ENCODE data around the gene ACAA1.
"Not testable (repeated sequence)": the region's sequence is repeated elsewhere in the genome, so short reads cannot be mapped to it uniquely, and the experiment has no call there.

Gene ACAA1

GRCh38 chr3:38136777-38137614 lies at the start of gene ACAA1:
Gene ACAA1 (minus strand): TSS chr3:38137127. CDS start chr3:38137035, 92 bp downstream.
- DNase-seq: peak; percentile 97

- DNase-seq: no peak
Measured at GRCh38 chr3:38177181-38177580, 40.3 kb upstream of the ACAA1 start.

GRCh38 chr3:38173834-38174418 lies 37.0 kb upstream of the ACAA1 start:
- no peak for DNase-seq

- DNase-seq: no peak
Measured at GRCh38 chr3:38171622-38172021, 34.7 kb upstream of the ACAA1 start.

GRCh38 chr3:38170722-38171121 lies 33.8 kb upstream of the ACAA1 start:
- DNase-seq: no peak

- DNase-seq: no peak
Measured at GRCh38 chr3:38169027-38169317, 32.0 kb upstream of the ACAA1 start.

- no peak for DNase-seq
Measured at GRCh38 chr3:38168151-38169026, 31.5 kb upstream of the ACAA1 start.

- DNase-seq: no peak
Measured at GRCh38 chr3:38167591-38167990, 30.7 kb upstream of the ACAA1 start.

GRCh38 chr3:38165722-38166387 lies 28.9 kb upstream of the ACAA1 start:
- no peak for DNase-seq

GRCh38 chr3:38164952-38165721 lies 28.2 kb upstream of the ACAA1 start, which contains the start of gene OXSR1:
Gene OXSR1 (plus strand): TSS chr3:38165537. CDS start chr3:38165877, 340 bp downstream.
- DNase-seq: peak; percentile 98

- DNase-seq: no peak
Measured at GRCh38 chr3:38164643-38164951, 27.7 kb upstream of the ACAA1 start.

GRCh38 chr3:38163841-38164642 lies 27.1 kb upstream of the ACAA1 start:
- DNase-seq: peak; percentile 31

- no peak for DNase-seq
Measured at GRCh38 chr3:38163117-38163840, 26.4 kb upstream of the ACAA1 start.

DNA sequence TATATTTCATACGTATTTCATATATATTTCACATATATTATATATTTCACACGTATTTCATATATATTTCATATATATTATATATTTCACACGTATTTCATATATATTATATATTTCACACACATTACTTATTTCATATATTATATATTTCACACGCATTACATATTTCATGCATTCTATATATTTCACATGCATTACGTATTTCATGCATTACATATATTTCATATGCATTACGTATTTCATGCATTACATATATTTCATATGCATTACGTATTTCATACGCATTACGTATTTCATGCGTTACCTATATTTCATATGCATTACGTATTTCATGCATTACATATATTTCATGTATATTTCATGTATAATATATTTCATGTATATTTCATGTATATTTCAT lies 23.8 kb upstream of the ACAA1 start:
- DNase-seq: not testable (repeated sequence)

DNA sequence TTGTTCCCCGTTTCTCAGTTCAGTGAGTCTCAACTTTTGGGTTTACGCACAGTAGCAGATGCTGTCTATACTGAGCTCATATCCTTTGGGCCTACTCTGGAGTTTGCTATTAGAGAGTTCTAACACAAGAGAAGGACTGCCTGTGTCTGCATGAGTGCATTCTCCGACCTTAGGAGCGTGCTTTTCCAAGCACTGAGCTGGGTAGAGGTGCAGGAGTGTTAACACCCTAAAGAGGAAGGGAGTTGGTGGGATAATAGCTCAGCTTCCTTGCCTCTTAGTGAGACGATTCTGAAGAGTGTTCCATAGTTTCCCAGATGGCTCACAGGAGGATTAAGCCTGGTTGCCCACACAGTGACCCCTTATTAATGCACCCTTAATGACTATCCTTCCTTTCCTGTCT lies 21.5 kb upstream of the ACAA1 start:
- DNase-seq: no peak

DNA sequence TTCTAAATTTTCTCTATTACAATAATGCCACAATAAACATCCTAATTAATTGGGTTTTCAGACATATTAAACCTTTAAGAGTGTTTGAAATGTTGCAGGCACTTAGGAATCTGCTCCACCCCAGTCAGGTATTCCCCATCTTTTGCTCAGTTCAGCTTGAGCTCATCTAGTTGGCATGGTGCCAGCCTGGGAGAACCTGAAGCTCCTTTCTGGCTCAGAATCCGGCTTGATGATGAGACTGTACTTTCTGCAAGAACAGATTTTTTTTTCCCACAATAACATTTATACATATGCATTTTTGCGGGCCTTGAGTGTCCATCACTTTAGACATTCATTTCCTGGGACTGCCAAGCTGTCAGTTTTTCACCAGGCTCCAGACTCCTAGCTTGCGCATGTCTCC lies 20.7 kb upstream of the ACAA1 start:
- DNase-seq: no peak

DNA sequence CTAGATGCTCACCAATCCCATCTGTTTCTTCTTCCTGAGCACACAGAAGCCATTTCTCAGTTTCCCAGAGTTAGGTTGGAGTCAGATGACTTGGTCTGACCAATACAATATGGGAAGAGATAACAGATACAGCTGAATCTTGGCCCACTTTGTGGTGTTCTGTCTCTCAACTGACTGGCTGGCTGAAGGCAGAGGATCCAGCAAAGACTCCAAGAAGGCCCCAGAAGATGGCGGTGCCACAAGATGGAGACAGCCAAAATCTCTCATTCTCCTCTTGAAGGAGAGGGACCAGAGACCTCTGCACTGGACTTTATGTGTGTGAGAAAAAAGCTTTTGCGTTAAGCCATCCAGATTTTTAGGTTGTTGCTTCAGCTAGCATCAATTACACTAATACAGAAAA lies 20.2 kb upstream of the ACAA1 start:
- DNase-seq: no peak

DNA sequence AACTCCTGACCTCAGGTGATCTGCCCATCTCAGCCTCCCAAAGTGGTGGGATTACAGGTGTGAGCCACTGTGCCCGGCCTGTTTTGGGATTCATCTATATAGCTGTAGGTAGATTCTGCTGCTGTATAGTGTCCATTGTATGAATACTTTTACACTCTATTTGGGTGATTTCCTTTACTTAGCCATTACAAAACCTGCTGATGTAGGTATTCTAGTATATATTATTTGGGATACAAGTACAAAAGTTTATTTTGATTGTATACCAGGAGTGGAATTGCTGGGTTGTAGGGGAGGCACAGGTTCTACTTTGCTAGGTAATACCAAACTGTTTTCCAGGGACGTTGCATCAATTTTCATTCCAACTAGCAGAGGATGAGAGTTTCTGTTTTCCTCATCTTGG lies 18.9 kb upstream of the ACAA1 start:
- no peak for DNase-seq

GRCh38 chr3:38154625-38155255 lies 17.8 kb upstream of the ACAA1 start:
- no peak for DNase-seq

- DNase-seq: no peak
Measured at GRCh38 chr3:38154033-38154494, 17.1 kb upstream of the ACAA1 start.

Measured in NCI-H1092 treated with DMSO at 0.1 percent for 48 hours (cell line).